SHP77 (cell line): ENCODE measurements around the gene PROCA1.
"Not testable (repeated sequence)": the region's sequence is repeated elsewhere in the genome, so short reads cannot be mapped to it uniquely, and the experiment has no call there.

Experiments used
- DNase-seq, 2 experiments: peaks; one replicate each; lab custom pipeline; 2025; lab: John Stamatoyannopoulos, UW

Gene PROCA1

DNA sequence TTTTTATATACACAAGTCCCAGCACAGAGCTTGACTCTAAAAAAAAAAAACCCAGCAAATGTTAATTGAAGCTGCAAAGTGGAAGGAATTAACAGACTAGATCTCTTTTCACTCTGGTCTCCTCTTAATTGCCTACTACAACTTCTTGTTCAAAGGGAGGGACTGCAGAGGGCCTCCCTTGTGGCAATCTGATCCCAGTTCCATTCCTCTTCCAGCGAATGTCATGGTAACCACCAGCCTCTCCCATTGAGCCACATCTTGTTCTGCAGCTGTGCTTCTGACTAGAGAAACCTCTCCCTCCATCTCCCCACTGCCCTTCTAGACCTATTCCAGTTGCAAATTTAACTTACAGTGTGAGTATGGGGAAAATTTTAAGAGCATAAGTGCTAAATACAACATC lies 43.8 kb downstream of the PROCA1 start:
- no peak for DNase-seq

DNA sequence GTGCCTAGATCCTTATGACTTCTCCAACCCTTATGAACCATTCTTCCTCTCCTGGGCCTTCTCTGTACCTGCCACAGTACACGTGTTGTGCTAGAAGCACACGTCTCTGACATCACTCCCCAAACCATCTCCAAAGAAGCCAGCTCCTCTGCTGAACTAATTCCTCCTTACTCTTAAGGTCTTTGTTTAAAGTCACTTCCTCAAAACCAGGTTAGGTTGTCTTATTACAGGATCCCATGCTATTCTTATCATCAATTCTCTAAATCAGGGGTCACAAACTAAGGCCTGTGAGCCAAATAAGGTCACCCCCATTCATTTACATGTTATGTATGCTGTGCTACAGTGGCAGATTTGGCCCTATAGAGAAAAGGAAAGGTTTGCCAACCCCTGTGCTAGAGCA lies 45.7 kb downstream of the PROCA1 start:
- DNase-seq = no peak

DNA sequence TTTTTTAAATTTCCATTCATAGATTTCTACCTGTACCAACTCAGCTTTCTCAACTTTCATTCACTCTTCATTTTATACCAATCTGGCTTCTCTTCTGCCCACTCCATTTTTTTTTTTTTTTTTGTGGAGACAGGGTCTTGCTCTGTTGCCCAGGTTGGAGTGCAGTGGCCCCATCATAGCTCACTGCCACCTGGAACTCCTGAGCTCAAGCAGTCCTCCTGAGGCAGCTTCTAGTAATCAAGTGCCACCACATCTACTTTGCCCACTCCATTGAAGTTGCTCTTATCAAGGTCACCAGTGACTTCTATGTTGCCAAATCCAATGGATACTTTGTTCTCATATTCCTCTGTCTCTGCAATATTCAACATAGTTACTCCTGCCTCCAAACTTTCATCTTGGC lies 48.0 kb downstream of the PROCA1 start:
- no peak for DNase-seq

DNA sequence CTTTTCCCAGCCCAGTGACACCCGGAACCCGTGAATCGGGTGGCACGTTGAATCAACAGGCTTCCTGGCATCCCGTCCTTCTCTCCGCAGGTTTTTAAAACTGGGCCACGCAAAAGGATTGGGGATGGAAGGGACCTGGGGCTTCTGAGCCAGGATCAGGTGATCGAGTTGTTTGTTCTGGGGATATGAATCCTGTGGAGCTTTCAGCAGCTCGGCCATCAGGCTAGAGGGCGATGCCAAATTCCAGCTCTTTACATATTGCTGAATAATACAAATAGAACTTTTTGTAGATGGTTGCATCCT lies 49.2 kb downstream of the PROCA1 start:
- DNase-seq = no peak

DNA sequence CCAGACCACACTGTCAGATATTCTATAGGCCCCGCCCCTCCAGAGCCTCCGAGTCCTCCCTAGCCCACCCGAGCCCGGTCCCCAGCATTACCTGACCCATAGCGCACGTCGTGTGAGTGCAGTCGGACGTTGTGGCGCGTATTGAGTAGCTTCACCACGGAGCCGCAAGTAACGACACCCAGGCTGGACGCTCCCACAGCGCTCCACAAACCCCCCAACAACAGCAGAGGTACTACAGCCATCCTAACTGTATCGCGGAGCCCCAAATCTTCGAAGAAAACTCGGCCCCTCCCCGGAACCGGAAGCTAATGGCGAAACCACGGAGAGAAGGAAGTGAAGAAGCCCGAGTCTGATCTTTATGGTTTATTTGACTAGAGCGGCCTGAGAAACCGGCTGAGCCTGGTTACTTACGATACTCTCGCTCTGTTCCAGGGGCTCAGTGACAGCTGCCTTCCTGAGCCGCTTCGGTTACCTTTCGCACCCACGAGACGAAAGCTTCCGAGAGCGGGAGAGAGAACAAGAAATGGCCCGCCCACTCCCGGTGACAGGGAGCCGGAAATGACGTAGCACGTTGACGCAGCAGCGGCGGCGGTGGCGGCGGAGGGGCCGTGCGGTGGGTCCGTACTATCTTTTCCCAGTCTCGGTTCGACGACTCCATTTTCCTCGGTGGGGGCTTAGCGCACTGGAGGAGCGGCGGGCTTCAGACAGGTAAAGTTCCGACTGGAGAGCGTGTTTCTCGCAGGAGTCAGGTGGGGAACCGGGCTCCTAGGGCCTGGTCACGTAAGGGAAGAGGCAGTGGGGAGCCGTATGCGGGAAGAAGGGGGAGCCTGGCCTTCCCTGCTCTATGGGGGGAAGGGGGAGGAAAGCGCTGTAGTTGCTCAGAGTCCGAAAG lies 49.8 kb downstream of the PROCA1 start, which contains the start of the genes SDF2 and SUPT6H:
TSS of gene SDF2 (minus strand) at position 272 of the 892 bp plus-strand sequence. CDS start at position 242, 30 bp downstream.
TSS of gene SUPT6H (plus strand) at position 571 of the 892 bp plus-strand sequence. CDS start 11,197 bp downstream, outside the sequence.
- peak; percentile 80 to 85 for DNase-seq

DNA sequence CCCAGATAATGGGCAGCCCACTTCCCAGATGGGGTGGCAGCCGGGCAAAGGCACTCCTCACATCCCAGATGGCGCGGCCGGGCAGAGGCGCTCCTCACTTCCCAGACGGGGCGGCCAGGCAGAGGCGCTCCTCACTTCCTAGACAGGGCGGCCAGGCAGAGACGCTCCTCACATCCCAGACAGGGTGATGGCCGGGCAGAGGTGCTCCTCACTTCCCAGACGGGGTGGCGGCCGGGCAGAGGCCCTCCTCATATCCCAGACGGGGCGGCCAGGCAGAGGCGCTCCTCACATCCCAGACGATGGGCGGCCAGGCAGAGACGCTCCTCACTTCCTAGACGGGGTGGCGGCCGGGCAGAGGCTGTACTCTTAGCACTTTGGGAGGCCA lies 52.2 kb downstream of the PROCA1 start:
- DNase-seq = not testable (repeated sequence)

DNA sequence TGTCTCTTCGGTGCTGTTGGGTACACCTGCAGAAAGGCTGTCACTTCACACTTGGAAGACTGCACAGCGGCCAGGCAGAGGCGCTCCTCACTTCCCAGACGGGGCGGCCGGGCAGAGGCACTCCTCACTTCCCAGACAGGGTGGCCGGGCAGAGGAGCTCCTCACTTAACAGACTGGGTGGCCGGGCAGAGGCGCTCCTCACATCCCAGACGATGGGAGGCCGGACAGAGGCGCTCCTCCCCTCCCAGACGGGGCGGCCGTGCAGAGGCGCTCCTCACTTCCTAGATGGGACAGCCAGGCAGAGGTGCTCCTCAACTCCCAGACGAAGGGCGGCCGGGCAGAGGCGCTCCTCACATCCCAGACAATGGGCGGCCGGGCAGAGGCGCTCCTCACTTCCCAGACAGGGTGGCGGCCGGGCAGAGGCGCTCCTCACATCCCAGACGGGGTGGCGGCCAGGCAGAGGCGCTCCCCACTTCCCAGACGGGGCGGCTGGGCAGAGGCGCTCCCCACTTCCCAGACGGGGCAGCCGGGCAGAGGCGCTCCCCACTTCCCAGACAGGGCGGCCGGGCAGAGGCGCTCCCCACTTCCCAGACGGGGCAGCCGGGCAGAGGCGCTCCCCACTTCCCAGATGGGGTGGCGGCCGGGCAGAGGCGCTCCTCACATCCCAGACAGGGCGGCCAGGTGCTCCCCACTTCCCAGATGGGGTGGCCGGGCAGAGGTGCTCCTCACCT lies 52.8 kb downstream of the PROCA1 start:
- not testable (repeated sequence) for DNase-seq

DNA sequence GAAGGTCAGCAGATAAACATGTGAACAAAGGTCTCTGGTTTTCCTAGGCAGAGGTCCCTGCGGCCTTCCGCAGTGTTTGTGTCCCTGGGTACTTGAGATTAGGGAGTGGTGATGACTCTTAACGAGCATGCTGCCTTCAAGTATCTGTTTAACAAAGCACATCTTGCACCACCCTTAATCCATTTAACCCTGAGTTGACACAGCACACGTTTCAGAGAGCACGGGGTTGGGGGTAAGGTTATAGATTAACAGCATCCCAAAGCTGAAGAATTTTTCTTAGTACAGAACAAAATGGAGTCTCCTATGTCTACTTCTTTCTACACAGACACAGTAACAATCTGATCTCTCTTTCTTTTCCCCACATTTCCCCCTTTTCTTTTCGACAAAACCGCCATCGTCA lies 53.3 kb downstream of the PROCA1 start:
- not testable (repeated sequence) for DNase-seq

DNA sequence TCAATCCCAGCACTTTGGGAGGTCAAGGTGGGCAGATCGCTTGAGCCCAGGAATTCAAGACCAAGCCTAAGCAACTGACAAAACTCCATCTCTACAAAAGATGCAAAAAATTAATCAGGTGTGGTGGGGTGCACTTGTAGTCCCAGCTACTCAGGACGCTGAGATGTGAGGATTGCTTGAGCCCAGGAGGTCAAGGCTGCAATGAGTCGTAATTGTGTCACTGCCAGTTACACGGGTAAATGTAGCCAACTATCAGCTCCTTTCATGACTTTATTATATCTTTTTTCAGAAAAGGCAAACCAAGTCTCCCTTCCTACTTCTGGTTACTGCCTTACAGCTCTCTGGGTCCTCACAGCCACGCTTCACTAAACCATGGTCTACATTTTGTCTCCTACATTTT lies 53.9 kb downstream of the PROCA1 start:
- DNase-seq = no peak

DNA sequence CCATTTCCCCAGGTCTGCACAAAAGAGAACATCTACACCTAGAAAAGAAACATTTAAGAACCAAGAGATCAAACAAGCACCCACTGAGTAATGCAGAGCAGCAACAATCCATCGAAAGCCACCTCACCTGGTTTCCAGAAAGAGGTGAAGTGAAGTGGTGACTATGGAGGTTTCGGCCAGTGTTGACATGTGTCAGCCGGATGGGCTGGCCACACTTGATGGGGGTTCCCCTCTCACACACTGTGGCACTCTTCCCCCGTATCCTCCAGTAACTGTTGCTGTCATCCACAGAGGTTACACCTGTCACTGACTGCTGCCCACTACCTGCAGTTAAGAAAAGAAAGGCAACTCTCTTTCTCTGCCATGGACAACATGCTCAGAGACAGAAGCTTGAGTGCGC lies 56.5 kb downstream of the PROCA1 start:
- DNase-seq = no peak
